GM12801 (cell line): ENCODE results near the gene CCR5AS.

Source experiments
- CTCF ChIP-seq: IDR thresholded peaks from one replicate; pipeline ENCODE4 v1.5.1; 2011; ENCODE audit warnings: control low read depth; ENCODE audit not compliant: insufficient read length; ENCODE audit errors: extremely low read depth

CCR5AS gene

GRCh38 chr3:46449755-46450552 lies 43.1 kb upstream of the CCR5AS start:
- TF ChIP-seq CTCF = no peak

GRCh38 chr3:46448721-46449120 lies 41.9 kb upstream of the CCR5AS start:
- TF ChIP-seq CTCF = no peak

GRCh38 chr3:46447228-46447985 lies 40.5 kb upstream of the CCR5AS start:
- no peak for TF ChIP-seq CTCF

- no peak for TF ChIP-seq CTCF
These were observed 36.0 kb upstream of the CCR5AS start for GRCh38 chr3:46442576-46443530.

- TF ChIP-seq CTCF = no peak
These were observed 33.8 kb upstream of the CCR5AS start for GRCh38 chr3:46440531-46441294.

GRCh38 chr3:46438831-46439230 lies 32.0 kb upstream of the CCR5AS start:
- TF ChIP-seq CTCF = no peak
